Mesenchymal stem cell (in vitro differentiated cells and primary cell): ENCODE results near the gene LCN6.

Experiments
- DNase-seq: peaks from one replicate; pipeline ENCODE4 v3.0.0-alpha.2; 2013
- H2AFZ ChIP-seq: one replicate; pipeline ENCODE4 v1.6.1; 2013; ENCODE audit warnings: low read depth, mild to moderate bottlenecking, control low read depth, inconsistent platforms, low read length, moderate library complexity
- H2AK5ac ChIP-seq: 2 replicates; pipeline ENCODE4 v1.6.1; 2013; ENCODE audit warnings: low read length, moderate library complexity, mild to moderate bottlenecking, inconsistent platforms; ENCODE audit not compliant: severe bottlenecking
- H2BK120ac ChIP-seq: one replicate; pipeline ENCODE4 v1.6.1; 2013; ENCODE audit warnings: low read depth, mild to moderate bottlenecking, inconsistent platforms, low read length, moderate library complexity
- H2BK12ac ChIP-seq, 2 experiments: one replicate each; pipeline ENCODE4 v1.6.1; 2013; ENCODE audit warnings: inconsistent platforms in 2 of 2, low read length in 2 of 2, mild to moderate bottlenecking in 2 of 2, moderate library complexity in 2 of 2, control low read depth in 1 of 2
- H2BK15ac ChIP-seq: one replicate; pipeline ENCODE4 v1.6.1; 2013; ENCODE audit warnings: mild to moderate bottlenecking, low read depth, inconsistent platforms; ENCODE audit not compliant: poor library complexity, severe bottlenecking
- H2BK5ac ChIP-seq: 2 replicates; pipeline ENCODE4 v1.6.1; 2013; ENCODE audit warnings: low read depth, mild to moderate bottlenecking, low read length, control low read depth, inconsistent platforms; ENCODE audit not compliant: poor library complexity, severe bottlenecking
- H3K14ac ChIP-seq, 2 experiments: one replicate each; pipeline ENCODE4 v1.6.1; 2013; ENCODE audit warnings: inconsistent platforms in 2 of 2, low read length in 2 of 2, control low read depth in 1 of 2, mild to moderate bottlenecking in 1 of 2, moderate library complexity in 1 of 2
- H3K18ac ChIP-seq, 2 experiments: one replicate each; pipeline ENCODE4 v1.6.1; 2013; ENCODE audit warnings: inconsistent platforms in 2 of 2, low read length in 2 of 2, control low read depth in 1 of 2, low read depth in 1 of 2, mild to moderate bottlenecking in 1 of 2
- H3K23ac ChIP-seq, 2 experiments: one replicate each; pipeline ENCODE4 v1.6.1; 2013; ENCODE audit warnings: inconsistent platforms in 2 of 2, low read length in 2 of 2, mild to moderate bottlenecking in 2 of 2, moderate library complexity in 2 of 2, control low read depth in 1 of 2
- H3K27ac ChIP-seq: 2 replicates; pipeline ENCODE4 v1.5.1; 2013; ENCODE audit warnings: mild to moderate bottlenecking, moderate library complexity, low read length, control low read depth, inconsistent platforms; ENCODE audit not compliant: poor library complexity, severe bottlenecking
- H3K27me3 ChIP-seq, 2 experiments: 2 replicates each; pipeline versions ENCODE4 v1.6.1 to v1.7.0; 2013; ENCODE audit warnings: low read length in 2 of 2, mild to moderate bottlenecking in 2 of 2, moderate library complexity in 2 of 2, control low read depth in 1 of 2, inconsistent platforms in 1 of 2; ENCODE audit not compliant: control insufficient read depth in 1 of 2, insufficient read depth in 1 of 2
- H3K36me3 ChIP-seq, 2 experiments: 2 replicates each; pipeline versions ENCODE4 v1.6.1 to v1.7.0; 2013; ENCODE audit warnings: low read length in 2 of 2, control low read depth in 1 of 2, inconsistent platforms in 1 of 2, low read depth in 1 of 2, mild to moderate bottlenecking in 1 of 2; ENCODE audit not compliant: insufficient read depth in 2 of 2, control insufficient read depth in 1 of 2
- H3K4ac ChIP-seq, 2 experiments: one replicate each; pipeline ENCODE4 v1.6.1; 2013; ENCODE audit warnings: inconsistent platforms in 2 of 2, low read length in 2 of 2, mild to moderate bottlenecking in 2 of 2, moderate library complexity in 2 of 2, control low read depth in 1 of 2, low read depth in 1 of 2
- H3K4me1 ChIP-seq: 2 replicates; pipeline ENCODE4 v1.6.1; 2013; ENCODE audit warnings: low read depth, low read length, control low read depth; ENCODE audit not compliant: control insufficient read depth, insufficient read depth
- H3K4me2 ChIP-seq: 2 replicates; pipeline ENCODE4 v1.6.1; 2013; ENCODE audit warnings: low read length, mild to moderate bottlenecking, inconsistent platforms; ENCODE audit not compliant: poor library complexity, severe bottlenecking
- H3K4me3 ChIP-seq, 2 experiments: 2 replicates each; pipeline versions ENCODE4 v1.5.1 to v1.7.0; 2013; ENCODE audit warnings: low read length in 2 of 2, mild to moderate bottlenecking in 2 of 2, control low read depth in 1 of 2, low read depth in 1 of 2; ENCODE audit not compliant: insufficient read depth in 1 of 2
- H3K79me1 ChIP-seq: replicated peaks from 2 replicates; pipeline ENCODE4 v1.6.1; 2013; ENCODE audit warnings: mild to moderate bottlenecking, control low read depth, low read length, inconsistent platforms; ENCODE audit not compliant: poor library complexity, severe bottlenecking
- H3K9ac ChIP-seq: 2 replicates; pipeline ENCODE4 v1.7.0; 2013; ENCODE audit warnings: mild to moderate bottlenecking, low read length, moderate library complexity
- H3K9me3 ChIP-seq: 2 replicates; pipeline ENCODE4 v1.7.0; 2013; ENCODE audit warnings: mild to moderate bottlenecking, low read length; ENCODE audit not compliant: control insufficient read depth
- H4K8ac ChIP-seq: one replicate; pipeline ENCODE4 v1.6.1; 2013; ENCODE audit warnings: inconsistent platforms, mild to moderate bottlenecking, low read length, moderate library complexity
- H4K91ac ChIP-seq: one replicate; pipeline ENCODE4 v1.6.1; 2013; ENCODE audit warnings: mild to moderate bottlenecking, low read length, inconsistent platforms
- WGBS: methylation state at CpG from one replicate; pipeline ENCODE4 v1.1.7; 2013; ENCODE audit warnings: mixed read lengths; 5-methylcytosine and 5-hydroxymethylcytosine counted together

The LCN6 gene

DNA sequence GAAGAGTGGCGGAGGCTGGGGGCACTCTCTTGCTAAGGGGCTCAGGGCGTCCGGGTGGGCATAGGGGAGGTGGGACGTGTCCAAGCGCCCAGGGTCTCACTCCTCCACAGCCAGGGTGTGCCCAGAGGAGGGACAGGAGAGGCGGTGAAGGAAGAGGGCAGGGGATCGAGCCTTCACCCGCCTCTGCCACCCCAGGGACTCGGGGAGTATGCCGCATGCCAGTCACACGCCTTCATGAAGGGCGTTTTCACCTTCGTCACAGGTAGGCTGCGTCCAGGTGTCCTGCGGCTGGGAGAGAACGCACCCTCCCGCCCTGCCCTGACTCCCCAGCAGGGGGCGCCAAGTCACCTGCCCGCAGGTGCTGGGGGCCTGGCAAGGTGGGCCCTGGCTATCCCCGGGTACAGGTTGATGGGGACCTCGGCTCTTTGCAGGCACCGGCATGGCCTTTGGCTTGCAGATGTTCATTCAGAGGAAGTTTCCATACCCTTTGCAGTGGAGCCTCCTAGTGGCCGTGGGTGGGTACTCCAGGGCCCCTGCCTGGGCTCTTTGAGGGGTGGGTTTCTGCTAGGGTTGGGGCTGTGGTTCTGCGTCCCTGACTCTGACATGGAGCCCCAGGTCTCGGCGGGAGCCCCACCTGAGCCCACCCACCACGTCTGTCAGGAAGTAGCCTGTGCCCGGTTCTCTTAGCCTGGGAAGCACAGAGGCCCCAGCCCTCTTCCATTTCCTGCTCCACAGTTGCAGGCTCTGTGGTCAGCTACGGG is 43.4 kb upstream of the LCN6 start:
- Histone ChIP-seq H3K4ac (peak overlapping the region; percentile 88 to 93), H3K27ac (peak overlapping the region; percentile 23), H3K4me1 (peaks cover 16% of the 10 kb centered on the region), H3K14ac (peak overlapping the region; percentile 92 to 100), H4K91ac (peak overlapping the region; percentile 94), H2BK120ac (no peak overlapping the region), H3K4me2 (peak overlapping the region; percentile 80), H3K18ac (peak overlapping the region; percentile 98 to 99), H2AK5ac (peak overlapping the region; percentile 71), H3K23ac (peak overlapping the region; percentile 7 to 75), H4K8ac (peak overlapping the region; percentile 83), H3K36me3 (peaks cover 10 to 24% of the 10 kb centered on the region in 2 experiments), H2AFZ (peak overlapping the region; percentile 55), H3K4me3 (peak overlapping the region; percentile 75 to 91), H3K9me3 (no peaks in the 10 kb centered on the region), H2BK15ac (peak overlapping the region; percentile 36), H3K9ac (peak overlapping the region; percentile 91), H3K79me1 (peaks cover 21% of the 10 kb centered on the region), H3K27me3 (peaks cover 12 to 18% of the 10 kb centered on the region in 2 experiments), H2BK12ac (peak overlapping the region; percentile 49 to 94), H2BK5ac (no peak overlapping the region)
- DNase-seq = peak; percentile 34
- 14% methylated on average over 26 of the region's 29 CpGs for WGBS

DNA sequence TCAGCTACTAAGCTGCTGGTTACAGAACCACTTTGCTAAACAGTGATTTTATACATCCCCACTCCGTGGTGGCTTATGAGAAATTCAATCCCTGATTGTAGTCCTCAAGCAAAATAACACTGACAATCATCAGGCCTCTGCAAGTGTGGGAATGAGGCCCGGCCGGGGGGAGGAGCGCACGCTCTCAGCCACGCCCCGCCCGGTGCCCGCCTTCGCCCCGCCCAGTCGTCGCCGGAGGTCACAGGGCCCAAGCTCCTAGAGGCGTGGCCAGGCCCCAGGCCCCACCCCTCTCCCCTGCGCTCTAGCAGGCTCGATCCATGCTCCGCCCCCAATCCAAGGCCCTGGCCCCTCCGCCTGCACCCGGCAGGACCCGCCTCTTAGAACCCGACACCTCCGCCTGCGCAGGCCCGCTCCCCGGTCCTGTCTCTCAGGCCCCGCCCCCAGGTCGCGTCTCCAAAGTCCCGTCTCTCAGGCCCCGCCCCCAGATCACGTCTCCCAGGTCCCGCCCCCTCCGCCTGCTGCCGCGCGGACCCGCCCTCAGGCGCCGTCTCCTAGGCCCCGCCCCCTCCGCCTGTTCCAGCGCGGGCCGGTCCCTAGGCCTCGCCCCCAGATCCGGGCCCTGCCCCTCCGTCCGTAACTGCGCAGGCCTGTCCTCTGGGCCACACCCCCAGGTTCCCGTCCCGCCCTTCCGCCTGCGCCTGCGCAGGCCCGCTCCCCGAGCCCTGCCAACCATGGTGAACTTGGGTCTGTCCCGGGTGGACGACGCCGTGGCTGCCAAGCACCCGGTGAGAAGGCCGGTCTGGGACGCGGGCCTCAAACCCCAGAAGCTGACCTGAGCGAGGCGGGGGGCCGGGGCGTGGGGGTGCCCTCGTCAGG is 42.6 kb upstream of the LCN6 start, which contains the start of gene TMEM141:
Gene TMEM141, plus strand, starts transcription at position 705 of the 876 bp plus-strand sequence. Its CDS starts 27 bp downstream, at position 732.
- H4K8ac ChIP-seq = peak within 1 kb of the TSS; percentile 83
- H3K27ac ChIP-seq = peak within 1 kb of the TSS; percentile 23
- H2AK5ac ChIP-seq = peak within 1 kb of the TSS; percentile 71
- peak within 1 kb of the TSS; percentile 94 for H4K91ac ChIP-seq
- H3K9me3 ChIP-seq = no peaks in the 10 kb centered on the region
- H2BK120ac ChIP-seq = no peak within 1 kb of the TSS
- peak within 1 kb of the TSS; percentile 92 to 100 for H3K14ac ChIP-seq
- DNase-seq = peak; percentile 99
- peak within 1 kb of the TSS; percentile 91 for H3K9ac ChIP-seq
- H3K4me1 ChIP-seq = peaks cover 16% of the 10 kb centered on the region
- H3K79me1 ChIP-seq = peaks cover 21% of the 10 kb centered on the region
- under 1% methylated on average over 69 of the region's 70 CpGs for WGBS
- H3K4me2 ChIP-seq = peak within 1 kb of the TSS; percentile 80
- peaks cover 10 to 24% of the 10 kb centered on the region in 2 experiments for H3K36me3 ChIP-seq
- H2AFZ ChIP-seq = peak within 1 kb of the TSS; percentile 55
- peak within 1 kb of the TSS; percentile 98 to 99 for H3K18ac ChIP-seq
- H3K4ac ChIP-seq = peak within 1 kb of the TSS; percentile 88 to 93
- H3K4me3 ChIP-seq = peak within 1 kb of the TSS; percentile 75 to 91
- H2BK12ac ChIP-seq = peak within 1 kb of the TSS; percentile 49 to 94
- peak within 1 kb of the TSS; percentile 7 to 75 for H3K23ac ChIP-seq
- no peak within 1 kb of the TSS for H2BK5ac ChIP-seq
- H2BK15ac ChIP-seq = peak within 1 kb of the TSS; percentile 36
- H3K27me3 ChIP-seq = peaks cover 12 to 14% of the 10 kb centered on the region in 2 experiments

DNA sequence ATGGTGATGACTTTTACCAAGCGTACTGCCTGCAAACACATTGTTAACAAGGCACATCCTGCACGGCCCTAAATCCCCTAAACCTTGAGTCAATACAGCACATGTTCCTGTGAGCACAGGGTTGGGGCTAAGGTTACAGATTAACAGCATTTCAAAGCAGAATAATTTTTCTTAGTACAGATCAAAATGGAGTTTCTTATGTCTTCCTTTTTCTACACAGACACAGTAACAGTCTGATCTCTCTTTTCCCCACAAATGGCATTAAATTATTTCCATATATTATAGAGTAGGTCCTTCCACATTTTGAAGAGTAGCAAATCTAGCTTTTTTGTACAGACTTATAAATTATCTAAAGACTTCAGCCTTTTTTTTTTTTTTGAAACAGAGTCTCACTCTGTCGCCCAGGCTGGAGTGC is 41.2 kb upstream of the LCN6 start:
- peaks cover 7 to 10% of the 10 kb centered on the region in 2 experiments for H3K27me3 ChIP-seq
- DNase-seq = no peak

More for the DNA sequence above, 41.2 kb upstream of the LCN6 start:
- Histone ChIP-seq H2AK5ac (no peak overlapping the region), H3K9ac (no peak overlapping the region), H3K4me1 (peaks cover 16% of the 10 kb centered on the region), H2BK12ac (no peak overlapping the region), H3K79me1 (peaks cover 21% of the 10 kb centered on the region), H3K14ac (no peak overlapping the region), H3K18ac (peak overlapping the region in 1 of 2 experiments; percentile 4), H2BK15ac (no peak overlapping the region), H3K9me3 (no peaks in the 10 kb centered on the region), H3K4me3 (no peak overlapping the region), H2BK120ac (no peak overlapping the region), H3K4me2 (no peak overlapping the region), H3K4ac (no peak overlapping the region), H2AFZ (no peak overlapping the region), H4K8ac (no peak overlapping the region), H3K36me3 (peaks cover 10 to 22% of the 10 kb centered on the region in 2 experiments), H3K27ac (no peak overlapping the region), H2BK5ac (no peak overlapping the region), H4K91ac (no peak overlapping the region), H3K23ac (no peak overlapping the region)
- 83% methylated on average over 1 of the region's 3 CpGs for WGBS
